HepG2 (cell line): ENCODE data around the gene PRSS53. TPM values are rescaled to one million over a fixed set of nuclear protein-coding genes. Genes with fewer than 3 reads are reported as not detected.

Source experiments
- ATF3 ChIP-seq: sonication (generic); formaldehyde crosslinking; IDR thresholded peaks from 2 replicates; pipeline ENCODE4 v1.4.0; 2020; ENCODE audit warnings: missing genetic modification reagents
- BRD4 ChIP-seq: sonication (generic); formaldehyde crosslinking; IDR thresholded peaks from 2 replicates; pipeline ENCODE4 v1.4.0; 2020; ENCODE audit warnings: missing genetic modification reagents
- CERS6 ChIP-seq: sonication (generic); formaldehyde crosslinking; IDR thresholded peaks from 2 replicates; pipeline ENCODE4 v1.5.0; 2020; ENCODE audit warnings: missing genetic modification reagents
- CSRNP2 ChIP-seq: sonication (generic); formaldehyde crosslinking; conservative IDR thresholded peaks from 2 replicates; pipeline ENCODE4 v1.8.0; 2022; ENCODE audit warnings: low read depth, missing genetic modification reagents
- FOXA3 ChIP-seq: IDR thresholded peaks from 2 replicates; pipeline ENCODE4 v1.6.1; 2016; ENCODE audit warnings: missing genetic modification reagents, missing compliant biosample characterization
- HNRNPLL ChIP-seq: fragments of 200-400 bp; formaldehyde crosslinking; IDR thresholded peaks from 2 replicates; pipeline ENCODE4 v1.6.1; 2017; ENCODE audit warnings: mild to moderate bottlenecking, low read depth, low read length; ENCODE audit not compliant: poor library complexity, severe bottlenecking
- MAX ChIP-seq: IDR thresholded peaks from 2 replicates; pipeline ENCODE4 v1.6.1; 2012; ENCODE audit warnings: inconsistent platforms
- U2AF1 ChIP-seq: fragments of 200-400 bp; formaldehyde crosslinking; optimal IDR thresholded peaks from 2 replicates; pipeline ENCODE3; 2017; ENCODE audit warnings: mild to moderate bottlenecking, low read depth, low read length
- ZBTB43 ChIP-seq: sonication (generic); formaldehyde crosslinking; conservative IDR thresholded peaks from 2 replicates; pipeline ENCODE4 v1.4.0; 2020; ENCODE audit warnings: missing genetic modification reagents
- ZBTB7A ChIP-seq: sonication (generic); formaldehyde crosslinking; IDR thresholded peaks from 2 replicates; pipeline ENCODE4 v1.8.0; 2022; ENCODE audit warnings: mild to moderate bottlenecking, missing genetic modification reagents
- ZC3H13 ChIP-seq: sonication (generic); formaldehyde crosslinking; IDR thresholded peaks from 2 replicates; pipeline ENCODE4 v1.8.1; 2023; ENCODE audit warnings: mild to moderate bottlenecking, missing genetic modification reagents, moderate library complexity
- ZHX1 ChIP-seq: sonication (generic); formaldehyde crosslinking; IDR thresholded peaks from 2 replicates; pipeline ENCODE4 v1.8.1; 2022; ENCODE audit warnings: low read depth, mild to moderate bottlenecking, missing genetic modification reagents
- ZNF12 ChIP-seq: sonication (generic); formaldehyde crosslinking; IDR thresholded peaks from 2 replicates; pipeline ENCODE4 v1.5.0; 2020; ENCODE audit warnings: missing genetic modification reagents
- ZNF124 ChIP-seq: sonication (generic); formaldehyde crosslinking; IDR thresholded peaks from 2 replicates; pipeline ENCODE4 v1.4.0; 2020; ENCODE audit warnings: missing genetic modification reagents
- ZNF136 ChIP-seq: sonication (generic); formaldehyde crosslinking; IDR thresholded peaks from 2 replicates; pipeline ENCODE4 v1.8.1; 2022; ENCODE audit warnings: low read depth, mild to moderate bottlenecking, moderate library complexity, missing genetic modification reagents
- ZNF143 ChIP-seq: sonication (generic); formaldehyde crosslinking; IDR thresholded peaks from 2 replicates; pipeline ENCODE4 v1.4.0; 2020; ENCODE audit warnings: missing genetic modification reagents
- ZNF251 ChIP-seq: sonication (generic); formaldehyde crosslinking; IDR thresholded peaks from 2 replicates; pipeline ENCODE4 v1.9.0; 2021; ENCODE audit warnings: mild to moderate bottlenecking, missing genetic modification reagents
- ZNF775 ChIP-seq: sonication (generic); formaldehyde crosslinking; IDR thresholded peaks from 2 replicates; pipeline ENCODE4 v1.4.0; 2020; ENCODE audit warnings: missing genetic modification reagents, mild to moderate bottlenecking, moderate library complexity, borderline replicate concordance
- ZNF891 ChIP-seq: sonication (generic); formaldehyde crosslinking; IDR thresholded peaks from 2 replicates; pipeline ENCODE4 v1.5.0; 2020; ENCODE audit warnings: mild to moderate bottlenecking, missing genetic modification reagents
- polyA plus RNA-seq, 8 experiments: library from polyadenylated mRNA; depleted of rRNA in 3 of 8; stranded (reverse) in 7 of 8; unstranded in 1 of 8; fragments of >200 nt; fragmentation: Illumina TruSeq in 4 of 8; extraction: Trizol in 4 of 8; gene quantifications; 2 replicates each; pipeline versions ENCODE4 v1.2.1 to v1.2.3, GENCODE V29; 2011 to 2016; ENCODE audit warnings: low read depth in 4 of 8, missing spikeins in 1 of 8, mixed read lengths in 1 of 8; ENCODE audit not compliant: insufficient read depth in 1 of 8
- total RNA-seq, 5 experiments: library from RNA; depleted of rRNA; stranded (reverse); fragments of >200 nt; fragmentation: Illumina TruSeq; extraction: Trizol; gene quantifications; 2 replicates each; pipeline ENCODE4 v1.2.3, GENCODE V29; 2016; ENCODE audit warnings: low read depth in 1 of 5

The PRSS53 gene
- total and polyA plus RNA-seq, 2 of the 13 experiments (the other 11 are each of a cell fraction or from before 2014, with no cell fraction given): 2.2 to 7.4 TPM

GRCh38 chr16:31117384-31118222, 28.9 kb upstream of the PRSS53 start, which contains the start of gene KAT8 (continued):
- TF ChIP-seq CSRNP2: no peak
- TF ChIP-seq ZNF891 (CRISPR knock-in tag): peak; percentile 24; the same call in 1 of the 2 replicates
- peak; percentile 56 for TF ChIP-seq FOXA3
- TF ChIP-seq ZNF12 (CRISPR knock-in tag): no peak; the same call in 1 of the 2 replicates
- 0 out of 2 replicates have a peak, but pooled peaks have one; percentile 28 for TF ChIP-seq ZNF775 (CRISPR knock-in tag)
- peak; percentile 68 for TF ChIP-seq ZC3H13 (CRISPR knock-in tag)
- no peak for TF ChIP-seq ZNF251 (CRISPR knock-in tag)
- peak; percentile 55; the same call in 1 of the 2 replicates for TF ChIP-seq ZBTB7A
- peak; percentile 73 for TF ChIP-seq HNRNPLL
- no peak; the same call in 1 of the 2 replicates for TF ChIP-seq ZNF136
- peak; percentile 97 for TF ChIP-seq ZHX1
- TF ChIP-seq MAX: peak; percentile 64
- TF ChIP-seq BRD4 (CRISPR knock-in tag): peak; percentile 68; the same call in 1 of the 2 replicates
- TF ChIP-seq ZBTB43 (CRISPR knock-in tag): no peak; the same call in 1 of the 2 replicates
- peak; percentile 48; the same call in 1 of the 2 replicates for TF ChIP-seq ATF3 (CRISPR knock-in tag)
- no peak for TF ChIP-seq CERS6 (CRISPR knock-in tag)
- no peak for TF ChIP-seq U2AF1
- peak; percentile 54 for TF ChIP-seq ZNF124
- TF ChIP-seq ZNF143 (CRISPR knock-in tag): peak; percentile 78
